ENCODE results near the gene ANKRD12.

Gene ANKRD12

GRCh38 chr18:9096685-9097084 is 39.9 kb upstream of the ANKRD12 start:
- no peaks in the 10 kb centered on the region for H3K9me3 ChIP-seq (ENCODE audit: insufficient read depth, low read length)
- no peaks in the 10 kb centered on the region for H3F3A ChIP-seq (ENCODE audit: insufficient read depth)
- no peaks in the 10 kb centered on the region for H4K20me1 ChIP-seq (ENCODE audit: low read depth, low read length)
- H3K36me3 ChIP-seq (ENCODE audit: low read length) = no peaks in the 10 kb centered on the region
- no peaks in the 10 kb centered on the region for H3K27me3 ChIP-seq (ENCODE audit: low read length)
- H3K79me2 ChIP-seq (ENCODE audit: insufficient read depth, low read length) = no peaks in the 10 kb centered on the region
- H3K27ac ChIP-seq (ENCODE audit: low read depth, low read length) = no peak overlapping the region
- no peak for TF ChIP-seq EZH2phosphoT487 (conservative IDR thresholded peaks at IDR 0.05; ENCODE audit: low read length)
- no peak for TF ChIP-seq CTCF (IDR thresholded peaks at IDR 0.05; ENCODE audit: insufficient read depth, low read length, poor library complexity, severe bottlenecking)
- H3K4me3 ChIP-seq (ENCODE audit: insufficient read depth, low read length, poor library complexity, severe bottlenecking) = no peak overlapping the region
- H3K9ac ChIP-seq (ENCODE audit: low read length) = no peak overlapping the region
- H3K4me2 ChIP-seq (ENCODE audit: low read depth, low read length, poor library complexity, severe bottlenecking) = no peak overlapping the region
- no peak overlapping the region for H2AFZ ChIP-seq (ENCODE audit: low read depth, low read length, severe bottlenecking)
- H3K9me2 ChIP-seq (replicated peaks; ENCODE audit: insufficient read depth, low read length) = no peaks in the 10 kb centered on the region

- Histone ChIP-seq H2AFZ (ENCODE audit: low read depth, low read length, severe bottlenecking) (no peak overlapping the region), H3K4me3 (ENCODE audit: insufficient read depth, low read length, poor library complexity, severe bottlenecking) (no peak overlapping the region), H3K79me2 (ENCODE audit: insufficient read depth, low read length) (no peaks in the 10 kb centered on the region), H3K27ac (ENCODE audit: low read depth, low read length) (no peak overlapping the region), H3K9me3 (ENCODE audit: insufficient read depth, low read length) (no peaks in the 10 kb centered on the region), H3K9ac (ENCODE audit: low read length) (no peak overlapping the region), H3K4me2 (ENCODE audit: low read depth, low read length, poor library complexity, severe bottlenecking) (no peak overlapping the region), H3F3A (ENCODE audit: insufficient read depth) (no peaks in the 10 kb centered on the region), H3K27me3 (ENCODE audit: low read length) (no peaks in the 10 kb centered on the region), H4K20me1 (ENCODE audit: low read depth, low read length) (no peaks in the 10 kb centered on the region), H3K36me3 (ENCODE audit: low read length) (no peaks in the 10 kb centered on the region), H3K9me2 (replicated peaks; ENCODE audit: insufficient read depth, low read length) (no peaks in the 10 kb centered on the region)
- TF ChIP-seq EZH2phosphoT487 (conservative IDR thresholded peaks at IDR 0.05; ENCODE audit: low read length) (no peak), CTCF (IDR thresholded peaks at IDR 0.05; ENCODE audit: insufficient read depth, low read length, poor library complexity, severe bottlenecking) (no peak)
These were observed 39.2 kb upstream of the ANKRD12 start for GRCh38 chr18:9097349-9097748.

GRCh38 chr18:9100796-9101195 is 35.8 kb upstream of the ANKRD12 start:
- Histone ChIP-seq H3K9me2 (replicated peaks; ENCODE audit: insufficient read depth, low read length) (no peaks in the 10 kb centered on the region), H3K79me2 (ENCODE audit: insufficient read depth, low read length) (peaks cover 32% of the 10 kb centered on the region), H3K27ac (ENCODE audit: low read depth, low read length) (no peak overlapping the region), H2AFZ (ENCODE audit: low read depth, low read length, severe bottlenecking) (no peak overlapping the region), H3K27me3 (ENCODE audit: low read length) (no peaks in the 10 kb centered on the region), H3K9me3 (ENCODE audit: insufficient read depth, low read length) (no peaks in the 10 kb centered on the region), H3K4me2 (ENCODE audit: low read depth, low read length, poor library complexity, severe bottlenecking) (no peak overlapping the region), H4K20me1 (ENCODE audit: low read depth, low read length) (peaks cover 22% of the 10 kb centered on the region), H3F3A (ENCODE audit: insufficient read depth) (no peaks in the 10 kb centered on the region), H3K9ac (ENCODE audit: low read length) (no peak overlapping the region), H3K4me3 (ENCODE audit: insufficient read depth, low read length, poor library complexity, severe bottlenecking) (no peak overlapping the region), H3K36me3 (ENCODE audit: low read length) (no peaks in the 10 kb centered on the region)
- TF ChIP-seq EZH2phosphoT487 (conservative IDR thresholded peaks at IDR 0.05; ENCODE audit: low read length) (no peak), CTCF (IDR thresholded peaks at IDR 0.05; ENCODE audit: insufficient read depth, low read length, poor library complexity, severe bottlenecking) (no peak)
